Adrenal gland (tissue), 5 donors: ENCODE results near the gene PDXDC1.

Source experiments
- POLR2A ChIP-seq, 2 donors: fragments of 450-650 bp; IDR thresholded peaks; one replicate each; pipeline ENCODE4 v1.6.1; 2017; ENCODE audit warnings: antibody characterized with exemption in 2 of 2, mild to moderate bottlenecking in 2 of 2, moderate library complexity in 1 of 2
- TF ChIP-seq, protein P1 (sequence below), 6 experiments: fragments of 450-650 bp in 4 of 6; fragments of 200-600 bp in 2 of 6; sonication (generic) in 1 of 6; IDR thresholded peaks; 1 replicate in 5 of 6; 2 replicates in 1 of 6; pipeline versions ENCODE4 v1.5.1 to v1.8.0; 2016 to 2021; ENCODE audit warnings: antibody characterized with exemption in 6 of 6, mild to moderate bottlenecking in 2 of 6, moderate library complexity in 1 of 6
- donor health status: DM: no; HTN: no; CAD: no.

DNA sequence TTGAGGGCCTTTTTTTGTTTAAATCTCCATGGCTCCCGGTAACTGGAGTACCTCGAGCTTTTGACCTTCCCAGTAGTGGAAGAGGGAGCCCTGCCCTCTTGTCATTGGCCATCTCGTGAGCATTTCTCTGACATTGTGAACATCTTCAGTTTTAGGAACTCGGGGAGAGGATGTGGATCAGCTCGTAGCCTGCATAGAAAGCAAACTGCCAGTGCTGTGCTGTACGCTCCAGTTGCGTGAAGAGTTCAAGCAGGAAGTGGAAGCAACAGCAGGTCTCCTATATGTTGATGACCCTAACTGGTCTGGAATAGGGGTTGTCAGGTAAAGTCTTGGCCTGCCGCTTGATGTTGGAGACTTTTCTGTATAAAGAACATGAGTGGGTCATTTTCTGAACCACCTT, 56.8 kb downstream of the PDXDC1 start:
- no peak for TF ChIP-seq POLR2A (IDR thresholded peaks at IDR 0.05)
- TF ChIP-seq, protein P1, sequence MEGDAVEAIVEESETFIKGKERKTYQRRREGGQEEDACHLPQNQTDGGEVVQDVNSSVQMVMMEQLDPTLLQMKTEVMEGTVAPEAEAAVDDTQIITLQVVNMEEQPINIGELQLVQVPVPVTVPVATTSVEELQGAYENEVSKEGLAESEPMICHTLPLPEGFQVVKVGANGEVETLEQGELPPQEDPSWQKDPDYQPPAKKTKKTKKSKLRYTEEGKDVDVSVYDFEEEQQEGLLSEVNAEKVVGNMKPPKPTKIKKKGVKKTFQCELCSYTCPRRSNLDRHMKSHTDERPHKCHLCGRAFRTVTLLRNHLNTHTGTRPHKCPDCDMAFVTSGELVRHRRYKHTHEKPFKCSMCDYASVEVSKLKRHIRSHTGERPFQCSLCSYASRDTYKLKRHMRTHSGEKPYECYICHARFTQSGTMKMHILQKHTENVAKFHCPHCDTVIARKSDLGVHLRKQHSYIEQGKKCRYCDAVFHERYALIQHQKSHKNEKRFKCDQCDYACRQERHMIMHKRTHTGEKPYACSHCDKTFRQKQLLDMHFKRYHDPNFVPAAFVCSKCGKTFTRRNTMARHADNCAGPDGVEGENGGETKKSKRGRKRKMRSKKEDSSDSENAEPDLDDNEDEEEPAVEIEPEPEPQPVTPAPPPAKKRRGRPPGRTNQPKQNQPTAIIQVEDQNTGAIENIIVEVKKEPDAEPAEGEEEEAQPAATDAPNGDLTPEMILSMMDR (IDR thresholded peaks at IDR 0.05), result no peak
